Fibroblast of skin of back (primary cell): ENCODE data around the gene MRTFA.

Experiments used
- DNase-seq: peaks from one replicate; pipeline ENCODE4 v3.0.0-alpha.2; 2013

Gene MRTFA

DNA sequence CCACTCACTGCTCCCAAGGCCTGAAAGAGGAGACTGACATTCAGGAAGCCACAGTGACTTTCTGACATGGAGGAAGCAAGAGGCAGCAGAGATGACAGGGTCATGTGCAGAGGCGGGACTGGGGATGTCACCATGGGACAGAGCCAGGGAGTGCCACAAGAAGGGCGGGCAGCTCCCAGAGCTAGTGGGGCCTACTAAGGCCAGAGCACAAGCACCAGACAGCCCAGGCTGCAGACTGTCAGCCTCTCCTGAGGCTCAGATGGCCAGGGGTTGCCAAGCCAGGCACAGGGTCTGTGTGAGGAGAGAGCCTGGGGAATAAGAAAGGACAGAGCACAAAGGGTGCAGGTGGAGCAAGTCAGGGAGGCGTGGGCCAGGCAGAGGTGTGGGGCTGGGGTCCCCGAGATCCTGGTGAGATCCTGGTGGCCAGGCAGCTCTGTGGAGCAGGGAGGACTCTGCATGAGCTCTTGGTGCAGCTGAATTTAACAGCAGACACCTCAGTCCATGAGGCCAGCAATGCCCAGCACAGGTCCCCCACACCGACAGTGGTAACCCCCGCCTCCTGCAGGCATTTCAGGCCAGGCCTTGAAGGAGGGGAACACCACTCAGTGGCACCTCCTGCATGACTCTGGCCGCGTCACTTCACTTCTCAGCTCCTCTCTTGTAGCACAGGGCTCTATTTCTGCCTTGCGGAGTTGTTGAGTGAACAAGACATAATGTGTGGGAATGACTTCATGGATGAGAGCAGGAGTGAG lies 213.8 kb downstream of the MRTFA start:
- DNase-seq: no peak

DNA sequence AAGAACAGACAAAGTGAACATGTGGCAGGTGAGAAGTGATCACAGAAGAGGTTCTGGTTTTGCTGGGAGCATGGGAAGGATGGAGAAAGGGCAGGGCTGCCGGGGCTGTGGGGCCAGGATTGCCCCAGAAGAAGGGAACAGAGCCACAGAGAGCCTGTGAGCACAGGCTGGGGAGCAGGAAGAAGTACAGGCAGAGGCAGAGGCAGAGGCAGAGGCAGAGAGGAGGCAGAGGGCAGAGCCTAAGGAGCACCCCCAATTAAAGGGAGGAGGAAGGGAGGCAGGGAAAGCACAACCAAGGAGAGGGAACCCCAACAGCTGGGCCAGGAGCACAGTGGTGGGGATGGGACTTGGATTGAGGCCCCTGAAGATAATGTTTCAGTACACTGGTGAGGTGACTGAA lies 214.6 kb downstream of the MRTFA start:
- no peak for DNase-seq

DNA sequence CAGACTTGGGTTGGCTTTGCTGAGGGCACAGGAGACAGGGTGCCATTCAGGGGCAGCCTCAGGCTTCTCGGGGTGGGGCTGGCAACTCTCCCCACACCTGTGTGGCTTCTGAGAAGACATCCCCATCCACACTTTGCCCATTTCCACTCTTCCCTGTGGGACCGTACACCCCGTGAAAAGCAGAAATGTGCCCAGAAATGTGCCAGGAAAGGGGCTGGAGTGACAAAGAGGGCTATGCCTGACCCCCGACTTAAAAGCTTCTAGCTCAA lies 215.5 kb downstream of the MRTFA start:
- no peak for DNase-seq

DNA sequence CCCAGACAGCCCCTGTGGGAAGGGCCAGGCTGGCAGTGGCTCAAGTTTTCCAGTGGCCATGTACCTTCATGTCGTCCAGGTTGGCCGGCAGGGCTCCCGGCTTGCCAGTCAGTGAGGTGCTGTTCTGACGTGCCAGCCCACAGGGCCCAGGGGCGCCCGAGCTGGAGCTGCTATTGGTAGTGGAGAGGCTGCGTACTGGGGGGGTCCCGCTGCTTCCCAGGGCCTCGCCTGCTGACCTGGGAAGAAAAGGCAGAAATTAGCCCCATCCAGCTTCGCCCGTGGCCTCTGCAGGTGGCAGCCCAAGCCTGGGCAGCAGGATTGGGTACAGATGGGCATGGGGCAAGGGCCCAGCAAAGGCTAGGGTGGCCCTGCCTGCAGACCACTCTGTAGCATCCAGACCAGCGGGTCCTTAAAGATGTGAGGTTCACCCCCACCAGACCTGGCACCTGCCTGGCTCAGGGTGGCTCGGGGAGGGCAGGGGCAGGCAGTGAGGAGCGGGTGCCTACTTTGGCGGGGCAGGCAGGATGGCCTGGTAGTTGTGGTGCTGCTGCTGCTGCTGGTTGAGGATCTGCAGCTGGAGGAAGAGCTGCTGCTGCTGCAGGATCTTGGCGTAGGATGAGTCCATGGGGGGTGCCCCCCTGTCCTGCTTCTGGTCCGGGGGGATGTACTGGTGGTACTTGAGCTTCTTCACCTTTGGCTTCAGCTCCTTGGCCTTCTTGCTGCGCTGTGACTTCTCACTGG lies 216.0 kb downstream of the MRTFA start:
- DNase-seq: no peak

DNA sequence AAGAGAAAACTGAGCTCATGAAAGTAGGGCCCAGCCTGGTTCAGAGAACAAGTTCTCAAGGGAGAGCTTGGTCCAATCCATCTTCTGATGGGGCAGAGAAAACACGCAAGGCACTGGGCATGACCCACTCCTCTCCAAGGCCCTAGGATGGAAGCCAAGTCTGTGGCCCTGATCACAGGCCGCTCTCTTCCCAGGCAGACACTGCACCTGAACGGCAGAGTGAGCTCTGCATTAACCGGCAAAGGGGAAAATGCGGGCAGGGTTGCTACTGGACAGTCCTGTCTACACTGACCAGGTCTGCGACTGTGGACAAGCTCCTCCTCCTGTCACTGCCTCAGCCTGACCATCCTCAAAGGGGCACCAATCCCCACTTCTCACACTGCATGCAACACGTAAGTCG lies 216.8 kb downstream of the MRTFA start:
- no peak for DNase-seq

DNA sequence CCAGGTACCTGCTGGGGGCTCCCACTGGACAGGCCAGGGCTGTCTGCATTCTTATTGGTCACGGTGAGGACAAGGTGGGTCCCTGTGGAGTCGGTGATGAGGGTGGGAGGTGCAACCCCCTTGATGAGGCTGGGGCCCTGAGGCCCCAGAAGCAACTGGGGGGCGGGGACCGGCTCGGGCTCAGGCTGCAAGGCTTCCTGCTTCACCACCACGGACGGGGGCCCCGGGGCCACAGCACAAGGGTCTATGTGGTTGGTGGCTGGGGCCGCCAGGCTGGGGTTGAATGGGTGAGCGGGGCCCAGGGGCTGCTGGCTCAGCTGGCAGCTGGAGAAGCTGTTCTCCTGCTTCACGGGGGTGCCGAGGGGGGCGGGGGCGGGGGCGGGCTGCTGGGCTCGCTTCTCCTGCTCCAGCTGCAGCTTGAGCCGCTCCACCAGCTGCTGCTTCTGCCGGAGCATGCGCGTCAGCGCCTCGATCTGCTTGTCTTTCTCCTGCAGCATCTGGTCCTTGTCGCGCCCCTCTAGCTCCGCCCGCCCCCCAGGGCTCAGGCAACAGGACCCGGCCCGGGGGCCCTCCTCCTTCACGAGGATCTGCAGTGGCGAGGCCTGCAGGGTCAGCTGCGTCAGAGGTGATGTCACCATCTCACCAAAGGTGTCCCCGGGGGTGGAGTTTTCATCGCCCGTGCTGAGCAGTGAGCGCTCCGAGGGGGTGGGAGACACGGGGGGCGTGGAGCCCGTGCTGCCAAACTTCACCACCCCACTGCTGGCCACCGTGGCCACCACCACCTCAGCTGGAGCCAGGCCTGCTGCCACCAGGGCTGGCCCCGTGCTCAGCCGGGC lies 217.9 kb downstream of the MRTFA start:
- DNase-seq: no peak

DNA sequence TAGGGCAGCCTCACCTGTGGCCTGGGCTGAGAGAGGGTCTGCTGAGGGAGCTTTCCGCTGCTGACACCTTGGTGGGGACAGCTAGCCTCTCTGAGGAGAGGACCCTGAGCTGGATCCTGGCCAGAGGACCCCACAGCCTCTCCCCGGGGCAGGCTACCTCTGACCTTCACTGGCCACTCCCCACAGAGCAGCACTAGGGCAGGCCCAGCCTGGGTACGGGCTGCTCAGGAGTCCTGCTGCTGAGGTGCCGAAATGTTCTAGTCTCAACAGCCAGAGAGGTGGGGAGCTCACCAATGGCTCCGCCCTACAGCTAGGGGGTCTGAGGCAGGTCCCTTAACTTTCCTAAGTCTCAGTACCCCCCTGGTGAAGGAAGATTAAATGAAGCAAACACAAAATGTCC lies 218.6 kb downstream of the MRTFA start:
- no peak for DNase-seq

DNA sequence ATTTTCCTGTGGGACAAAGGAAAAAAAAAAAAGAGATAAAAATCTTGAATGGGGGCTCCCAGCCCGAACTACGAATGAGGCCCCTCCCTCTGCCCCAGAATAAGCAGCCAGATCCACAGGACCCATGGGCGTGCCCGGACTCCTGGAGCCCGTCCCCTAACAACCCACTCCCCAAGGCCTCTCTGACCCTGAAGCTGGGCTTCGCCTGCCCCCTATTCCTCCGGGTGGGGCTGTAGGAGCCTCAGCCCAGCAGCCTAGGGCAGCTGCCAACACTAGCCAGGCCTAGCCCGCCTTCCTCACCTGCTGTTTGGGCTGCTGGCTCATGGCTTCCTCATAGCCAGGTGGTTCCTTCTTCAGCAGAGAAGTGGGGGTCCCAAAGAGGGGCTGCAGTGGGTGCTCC lies 219.5 kb downstream of the MRTFA start:
- DNase-seq: no peak

DNA sequence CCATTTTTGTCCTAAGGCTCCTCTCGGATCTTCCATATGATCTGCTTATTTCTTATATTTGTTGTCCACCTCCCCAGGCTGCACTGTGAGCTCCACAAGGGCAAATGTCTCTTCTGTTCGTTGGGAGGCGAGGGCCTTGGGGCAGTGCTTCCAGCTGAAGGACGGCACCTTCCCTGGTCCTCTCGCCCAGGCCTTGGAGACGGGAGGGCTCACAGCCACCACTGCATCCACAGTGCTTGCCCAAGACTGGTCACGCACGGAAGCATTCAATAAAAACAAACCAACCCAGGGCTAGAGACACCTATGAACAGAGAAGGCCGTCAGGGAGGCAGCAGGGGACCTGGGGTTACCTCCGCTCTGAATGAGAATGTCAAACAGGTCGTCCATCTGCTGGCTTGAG lies 219.9 kb downstream of the MRTFA start:
- no peak for DNase-seq

DNA sequence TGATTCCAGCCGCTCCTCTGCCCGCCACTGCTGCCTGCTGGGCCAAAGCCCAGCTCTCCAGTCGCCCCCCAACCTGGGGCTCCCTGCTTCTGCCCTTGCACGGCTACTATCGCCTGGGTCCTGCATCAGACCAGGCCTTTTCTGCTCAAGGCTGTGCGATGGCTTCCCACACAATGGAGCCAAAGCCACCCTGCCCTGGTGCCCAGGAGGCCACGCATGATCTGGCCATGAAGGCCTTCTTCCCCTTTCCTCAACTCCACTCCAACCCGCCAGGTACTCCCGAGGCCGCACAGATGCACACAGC lies 220.3 kb downstream of the MRTFA start:
- no peak for DNase-seq

DNA sequence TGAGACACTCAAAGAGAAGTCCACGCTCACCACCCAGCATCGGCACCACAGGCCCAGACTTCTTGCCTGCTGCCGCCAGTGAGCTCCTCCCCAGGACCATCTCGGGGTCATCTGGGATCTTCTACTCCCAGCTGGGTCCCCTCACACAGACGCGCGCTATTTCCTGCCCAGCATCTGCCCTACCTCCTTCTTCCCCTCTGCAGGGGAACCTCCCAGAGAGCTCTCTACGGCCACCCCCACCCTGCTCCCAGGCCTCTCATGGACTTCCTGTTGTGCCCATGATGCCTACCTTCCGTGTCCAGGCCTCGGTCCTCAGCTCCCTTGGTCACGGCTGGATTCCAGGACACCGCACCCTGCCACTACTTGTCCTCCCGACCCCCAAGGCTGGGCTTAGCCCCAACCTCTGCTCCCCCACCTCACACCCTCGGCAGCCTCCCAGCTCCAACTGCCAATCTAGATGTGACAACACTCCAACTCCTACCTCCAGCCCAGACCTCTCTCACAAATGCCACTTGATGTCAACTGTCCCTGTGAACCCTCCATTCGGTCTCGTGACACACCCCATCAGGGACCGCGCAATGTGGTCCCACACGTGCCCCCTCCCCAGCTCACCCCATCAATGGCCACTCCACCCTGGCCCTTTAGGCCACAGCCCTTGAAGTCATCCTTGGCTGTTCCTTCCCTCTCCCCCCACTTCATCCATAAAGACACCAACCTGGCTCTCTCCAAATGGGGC lies 220.8 kb downstream of the MRTFA start:
- DNase-seq: no peak

DNA sequence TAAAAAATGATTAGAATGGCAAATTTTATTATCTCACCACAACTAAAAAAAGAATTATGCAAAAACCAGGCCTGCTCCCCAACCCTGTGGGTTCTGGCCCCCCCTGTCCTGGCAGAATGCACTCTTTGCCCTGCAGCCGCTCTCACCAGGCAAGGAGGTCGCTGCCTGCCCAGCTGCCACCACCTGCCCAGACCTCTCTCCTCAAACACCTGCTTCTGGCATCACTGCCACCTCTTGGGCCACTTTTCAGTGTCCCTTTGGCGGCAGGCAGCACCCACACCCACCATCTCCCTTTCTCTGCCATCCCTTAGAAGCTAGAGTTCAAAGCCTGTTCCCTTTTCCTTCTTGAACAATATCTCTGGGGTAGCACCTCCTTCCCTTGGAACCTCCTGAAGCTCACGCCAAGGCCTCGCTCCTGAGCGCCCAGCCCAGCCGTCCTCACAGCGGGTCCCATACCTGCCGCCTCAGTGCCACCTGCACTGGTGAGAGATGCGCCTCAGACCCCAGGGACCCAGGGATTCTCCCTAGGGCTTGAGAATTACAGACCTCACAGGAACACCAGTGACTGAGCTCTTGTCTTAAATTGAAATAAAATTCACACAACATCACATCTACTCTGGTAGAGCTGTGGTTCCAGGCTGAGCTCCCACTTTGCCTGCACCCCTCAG lies 221.5 kb downstream of the MRTFA start:
- DNase-seq: no peak

DNA sequence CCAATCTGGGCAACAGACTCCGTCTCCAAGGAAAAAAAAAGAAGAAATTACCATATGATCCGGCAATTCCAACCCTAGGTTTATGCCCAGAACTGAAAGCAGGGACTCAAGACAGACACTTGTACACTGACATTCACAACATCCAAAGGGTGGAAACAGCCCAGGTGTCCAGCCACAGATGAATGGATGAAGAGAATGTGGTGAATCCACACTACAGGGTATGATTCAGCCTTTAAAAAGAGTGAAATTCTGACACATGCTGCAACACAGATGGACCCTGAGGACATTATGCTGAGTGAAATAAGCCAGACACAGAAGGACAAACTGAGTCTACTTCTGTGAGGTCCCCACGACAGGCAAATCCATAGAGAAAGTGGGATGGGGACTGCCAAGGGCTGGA lies 222.2 kb downstream of the MRTFA start:
- no peak for DNase-seq

DNA sequence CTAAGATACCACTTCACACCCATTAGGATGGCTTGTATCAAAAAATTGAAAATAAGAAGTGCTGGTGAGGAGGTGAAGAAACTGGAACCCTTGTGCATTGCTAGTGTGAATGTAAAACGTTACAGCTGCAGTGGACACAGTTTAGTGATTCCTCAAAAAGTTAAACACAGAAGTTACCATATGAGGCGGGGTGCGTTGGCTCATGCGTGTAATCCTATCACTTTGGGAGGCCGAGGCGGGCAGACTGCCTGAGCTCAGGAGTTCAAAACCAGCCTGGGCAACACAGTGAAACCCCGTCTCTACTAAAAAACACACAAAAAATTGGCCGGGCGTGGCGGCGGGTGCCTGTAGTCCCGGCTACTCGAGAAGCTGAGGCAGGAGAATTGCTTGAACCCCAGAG lies 222.6 kb downstream of the MRTFA start:
- DNase-seq: no peak

DNA sequence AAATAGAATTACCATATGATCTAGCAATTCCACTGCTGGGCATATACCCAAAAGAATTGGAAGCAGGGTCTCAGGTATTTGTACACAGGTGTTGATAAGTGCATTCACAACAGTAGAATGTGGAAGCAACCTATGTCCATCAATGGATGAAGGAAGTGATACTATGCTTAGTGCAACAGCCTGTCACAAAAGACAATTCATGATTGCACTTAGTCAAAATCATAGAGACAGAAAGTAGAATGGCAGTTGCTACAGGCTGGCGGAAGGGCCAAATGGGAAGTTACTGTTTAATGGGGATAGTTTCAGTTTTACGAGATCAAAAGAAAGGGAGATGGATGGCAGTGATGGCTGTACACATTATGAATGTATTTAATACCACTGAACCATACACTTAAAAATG lies 224.1 kb downstream of the MRTFA start:
- DNase-seq: no peak

DNA sequence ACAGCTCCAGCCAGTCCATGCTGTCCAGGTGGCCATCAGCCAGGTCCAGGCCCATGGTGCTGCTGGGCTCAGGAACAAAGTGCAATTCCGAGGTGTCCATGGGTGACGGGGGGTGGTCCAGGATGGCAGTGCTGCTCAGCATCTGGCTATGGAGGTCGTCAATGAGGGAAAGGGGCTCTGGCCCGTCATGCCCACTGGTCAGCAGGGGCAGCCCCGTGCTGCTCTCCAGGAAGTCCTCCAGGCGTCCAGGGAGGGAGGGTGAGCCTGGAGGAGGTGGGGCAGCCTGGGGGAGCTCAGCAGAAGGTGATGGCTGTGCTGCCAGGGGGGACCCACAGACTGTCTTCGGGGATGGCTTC lies 225.0 kb downstream of the MRTFA start:
- DNase-seq: no peak

DNA sequence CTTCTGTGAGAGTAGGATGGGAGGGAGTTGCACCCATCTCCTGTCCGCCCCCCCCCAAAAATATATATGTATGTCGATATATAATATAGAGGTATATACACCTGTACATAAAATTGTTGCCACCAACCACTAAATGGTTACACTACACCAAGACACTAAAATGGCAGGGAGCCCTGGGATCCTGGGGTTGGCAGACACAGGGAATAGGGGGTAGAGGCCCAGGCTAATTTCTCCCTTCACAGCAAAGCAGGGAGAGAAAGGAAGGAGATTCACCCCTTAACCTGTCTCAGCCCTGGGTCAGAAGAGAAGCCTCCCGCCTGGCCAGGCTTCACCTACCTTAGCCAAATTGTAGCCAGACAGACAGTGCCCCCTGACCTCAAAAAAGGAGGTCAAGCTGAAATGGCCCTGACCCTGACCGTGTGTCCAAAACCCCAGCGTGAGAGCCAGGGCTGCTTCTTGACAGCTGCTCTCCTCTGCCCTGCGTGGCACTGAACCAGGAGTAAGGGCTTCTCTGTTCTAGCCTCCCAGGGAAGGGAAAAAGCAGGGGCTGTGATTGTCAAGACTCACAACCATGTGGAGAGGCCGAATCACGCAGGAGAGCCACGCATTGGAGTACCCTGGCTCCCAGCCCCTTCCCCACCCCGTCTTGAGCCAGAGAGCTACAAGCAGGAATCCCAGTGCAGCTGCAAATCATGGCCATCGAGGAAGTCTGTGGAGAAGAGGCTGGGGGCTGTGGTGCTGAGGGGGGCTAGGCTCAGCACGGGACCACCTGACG lies 225.6 kb downstream of the MRTFA start:
- no peak for DNase-seq

DNA sequence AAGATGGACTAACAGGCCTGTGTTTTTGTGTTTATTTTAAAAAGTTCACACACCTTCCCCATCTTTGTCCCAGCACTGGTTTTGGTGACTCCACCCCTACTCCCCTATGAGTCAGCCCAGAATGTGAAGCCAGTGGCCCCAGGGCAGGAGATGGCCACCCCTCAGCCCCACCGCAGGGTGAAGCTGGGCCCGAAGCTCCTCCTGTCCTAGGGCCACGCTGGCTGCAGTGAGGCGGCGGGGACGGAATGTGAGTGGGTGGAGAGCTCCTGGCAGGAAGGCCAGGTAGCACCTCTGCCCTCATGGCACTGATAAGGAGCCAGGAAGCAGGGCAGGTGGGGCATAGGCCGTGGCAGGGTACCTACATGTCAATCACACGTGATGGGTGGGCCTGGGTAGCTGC lies 226.2 kb downstream of the MRTFA start:
- DNase-seq: no peak

DNA sequence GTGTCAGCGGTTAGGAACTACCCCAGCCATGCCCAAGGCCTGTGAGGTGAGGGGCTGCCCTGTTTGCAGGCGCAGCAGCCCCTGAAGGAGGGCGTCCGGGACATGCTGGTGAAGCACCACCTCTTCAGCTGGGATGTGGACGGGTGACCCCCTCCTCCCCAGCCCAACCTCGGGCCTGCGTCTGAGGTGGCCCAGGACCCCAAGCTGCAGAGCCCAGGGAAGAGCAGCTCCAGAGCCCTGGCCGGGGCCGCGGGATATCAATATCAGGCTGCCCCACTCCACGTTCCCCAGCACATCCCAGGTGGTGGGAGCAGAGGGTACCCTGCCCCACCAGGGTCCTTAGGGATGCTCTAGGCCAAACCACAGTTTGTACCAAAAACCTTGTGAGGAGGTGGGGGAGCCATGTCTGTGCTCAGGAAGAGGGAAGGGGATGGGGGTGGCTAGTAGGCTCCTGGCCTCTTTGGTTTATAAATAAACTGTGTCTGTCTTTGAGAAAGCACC lies 226.9 kb downstream of the MRTFA start:
- DNase-seq: no peak

DNA sequence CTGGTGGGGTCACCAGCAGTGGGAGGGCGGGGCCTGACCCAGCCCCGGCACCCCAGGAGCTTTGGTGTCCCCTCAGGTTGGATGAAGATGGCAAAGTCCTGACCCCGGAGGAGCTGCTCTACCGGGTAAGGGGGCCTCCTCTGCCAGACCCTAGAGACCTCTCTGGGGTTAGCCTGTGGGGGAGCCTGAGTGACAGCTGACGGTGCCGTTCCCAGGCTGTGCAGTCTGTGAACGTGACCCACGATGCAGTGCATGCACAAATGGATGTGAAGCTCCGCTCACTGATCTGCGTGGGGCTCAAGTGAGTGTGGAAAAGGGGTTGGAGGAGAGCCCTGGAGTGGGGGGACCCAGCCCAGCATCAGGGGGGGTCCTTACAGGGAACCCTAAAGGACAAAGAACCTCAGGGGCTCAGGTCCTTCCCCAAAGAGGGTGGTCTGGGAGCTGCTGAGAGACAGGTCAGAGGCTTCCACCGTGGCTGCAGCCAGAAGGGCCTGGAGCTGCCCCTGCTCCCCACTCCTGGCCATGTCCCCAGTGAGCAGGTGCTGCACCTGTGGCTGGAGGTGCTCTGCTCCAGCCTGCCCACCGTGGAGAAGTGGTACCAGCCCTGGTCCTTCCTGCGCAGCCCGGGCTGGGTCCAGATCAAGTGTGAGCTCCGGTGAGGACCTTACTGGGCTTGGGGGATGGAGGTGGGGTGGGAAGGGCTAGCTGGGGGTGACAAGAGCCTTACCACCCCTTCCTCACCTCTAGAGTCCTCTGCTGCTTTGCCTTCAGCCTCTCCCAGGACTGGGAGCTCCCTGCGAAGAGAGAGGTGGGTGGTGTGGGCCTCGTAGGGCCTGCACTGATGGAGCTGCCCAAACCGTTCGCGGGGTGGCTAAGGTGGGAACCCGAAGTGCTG lies 227.6 kb downstream of the MRTFA start:
- DNase-seq: no peak
